CD4-positive, alpha-beta T cell treated with Interleukin-15 for 1 hour (primary cell): Measurements from ENCODE around the gene CITED4.
A peak's percentile ranks its signal among the peaks of the same experiment; 100 is the strongest.
"Not testable (repeated sequence)": the region's sequence is repeated elsewhere in the genome, so short reads cannot be mapped to it uniquely, and the experiment has no call there.

Source experiments
- DNase-seq: peaks from one replicate; pipeline ENCODE4 v3.0.0-alpha.2; 2020

CITED4 gene, protein sequence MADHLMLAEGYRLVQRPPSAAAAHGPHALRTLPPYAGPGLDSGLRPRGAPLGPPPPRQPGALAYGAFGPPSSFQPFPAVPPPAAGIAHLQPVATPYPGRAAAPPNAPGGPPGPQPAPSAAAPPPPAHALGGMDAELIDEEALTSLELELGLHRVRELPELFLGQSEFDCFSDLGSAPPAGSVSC

DNA sequence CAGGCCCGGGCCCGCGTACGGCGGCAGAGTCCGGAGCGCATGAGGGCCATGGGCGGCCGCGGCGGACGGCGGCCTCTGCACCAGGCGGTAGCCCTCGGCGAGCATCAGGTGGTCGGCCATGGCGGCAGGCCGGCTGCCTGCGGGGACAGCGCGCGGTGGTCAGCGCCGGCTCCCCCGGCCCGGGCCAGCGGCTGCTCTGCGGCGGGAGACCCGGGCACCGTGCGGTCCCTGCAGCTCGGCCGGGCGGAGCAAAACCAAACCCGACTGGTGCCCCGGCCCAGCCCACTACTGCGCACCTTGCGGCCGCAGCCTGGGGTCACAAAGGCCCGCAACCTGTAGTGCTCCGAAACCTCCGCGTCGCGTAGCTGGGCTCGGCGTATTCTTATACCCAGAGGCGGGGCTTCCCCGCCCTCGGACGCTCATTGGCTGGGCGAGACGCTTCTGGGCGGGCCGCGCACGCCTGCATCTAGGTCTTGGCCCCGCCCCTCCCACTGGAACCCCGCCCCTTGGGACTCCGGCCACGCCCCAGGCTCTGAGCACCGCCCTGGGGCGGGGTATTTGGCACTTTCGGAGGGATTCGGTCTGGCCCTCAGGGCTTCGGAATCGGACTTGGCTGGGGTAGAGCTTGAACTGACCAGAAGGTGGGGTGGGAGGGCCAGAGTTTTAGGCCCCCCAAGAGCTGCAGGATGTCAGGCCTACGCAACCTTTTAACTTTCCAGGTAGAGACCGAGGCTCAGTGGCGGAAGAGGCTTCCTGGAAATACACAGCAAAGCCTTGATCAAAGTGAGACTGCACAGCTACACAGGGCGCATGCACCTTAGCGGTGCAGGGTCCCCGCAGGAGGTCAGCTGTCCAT is at the start of gene CITED4:
CITED4 (minus strand) TSS at position 356 of the 856 bp plus-strand sequence; CDS start at position 120, 236 bp downstream.
- peak; percentile 94 for DNase-seq

DNA sequence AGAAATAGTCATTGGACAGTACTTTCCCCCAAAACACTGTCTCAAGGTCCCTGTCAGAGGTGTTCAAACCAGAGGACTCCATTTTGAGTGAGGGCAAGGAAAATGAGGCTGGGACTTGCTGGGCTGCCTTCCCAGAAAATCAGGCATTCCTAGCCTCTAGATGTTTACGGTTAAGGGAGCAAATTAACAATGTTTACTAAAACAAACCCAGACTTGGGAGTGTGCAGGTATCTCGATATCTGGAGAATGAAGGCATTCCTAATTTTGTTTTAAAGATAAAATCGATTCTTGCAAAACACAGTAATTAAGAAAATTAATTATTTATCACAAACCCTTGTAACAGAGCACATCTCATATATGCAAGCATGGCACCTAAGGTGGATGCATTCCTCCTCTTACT is 48.9 kb upstream of the CITED4 start:
- DNase-seq, result no peak

- no peak for DNase-seq
Observed at GRCh38 chr1:40909281-40909680, 47.1 kb upstream of the CITED4 start.

DNA sequence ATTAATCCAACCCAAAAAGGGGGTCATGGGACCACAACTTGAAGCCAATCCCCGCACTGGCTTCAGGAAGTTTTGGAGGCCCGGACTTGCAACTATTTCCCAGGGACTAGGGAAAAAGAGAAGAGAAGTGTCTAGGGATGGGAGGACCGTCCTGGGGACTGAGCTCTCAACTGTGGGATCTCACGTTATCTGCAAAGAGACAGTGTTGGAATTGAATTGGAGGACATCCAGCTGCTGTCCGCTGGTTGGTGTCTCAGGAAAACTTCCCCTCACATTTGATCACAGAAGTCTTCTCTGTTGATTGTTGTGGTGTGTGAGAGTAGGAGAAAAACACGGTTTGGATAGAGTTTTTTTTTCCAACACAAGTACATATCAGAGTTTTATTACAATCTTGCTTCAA is 46.2 kb upstream of the CITED4 start:
- no peak for DNase-seq

GRCh38 chr1:40907899-40908298 is 45.7 kb upstream of the CITED4 start:
- DNase-seq, result no peak

- DNase-seq, result no peak
Observed at GRCh38 chr1:40906781-40907400, 44.7 kb upstream of the CITED4 start.

GRCh38 chr1:40905061-40905460 is 42.9 kb upstream of the CITED4 start:
- no peak for DNase-seq

GRCh38 chr1:40903106-40903505 is 40.9 kb upstream of the CITED4 start:
- DNase-seq, result no peak

DNA sequence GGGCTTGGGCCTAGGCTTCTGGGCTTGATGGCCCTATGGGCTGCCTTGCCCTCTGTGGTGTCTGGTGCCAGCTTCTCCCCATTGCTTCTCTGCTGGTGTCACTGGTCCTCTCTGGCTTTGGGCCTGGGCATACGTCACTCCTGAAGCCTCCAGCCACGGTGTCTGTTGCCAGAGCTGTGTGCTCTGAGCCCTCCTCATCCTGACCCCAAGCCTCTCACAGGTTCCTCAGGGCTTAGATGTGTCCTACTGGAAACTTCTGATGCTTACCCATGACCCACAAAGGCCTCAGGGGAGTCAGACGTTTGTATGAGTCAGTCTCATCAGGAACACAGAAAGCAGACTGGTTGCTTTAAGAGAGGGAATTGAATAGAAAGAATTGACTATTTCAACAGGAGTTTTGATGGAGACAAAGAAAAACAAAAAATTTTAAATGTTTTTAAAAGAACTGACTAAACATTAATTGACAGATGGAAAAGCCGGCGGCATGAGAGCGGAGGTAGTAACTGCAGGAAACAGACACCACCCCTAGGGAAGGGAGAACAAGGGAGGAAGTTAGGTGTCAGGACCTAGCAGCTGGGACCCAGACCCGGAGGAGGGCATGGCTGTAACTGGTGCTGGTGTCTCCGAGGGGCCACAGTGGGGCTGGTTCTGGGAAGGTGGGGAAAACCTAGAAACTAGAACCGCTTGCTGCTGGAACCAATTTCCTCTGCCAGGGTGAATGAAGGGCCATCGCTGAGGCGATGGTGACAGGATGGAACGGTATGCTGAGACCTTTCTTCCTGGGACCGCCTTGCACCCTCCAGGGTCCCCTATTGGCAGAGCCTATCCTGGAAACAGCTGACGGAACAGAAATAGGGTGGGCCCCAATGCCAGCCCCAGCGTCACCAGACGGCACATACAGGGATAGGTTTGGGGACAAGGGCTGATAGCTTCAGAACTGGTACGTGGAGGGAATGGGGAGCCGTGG is 40.0 kb upstream of the CITED4 start:
- no peak for DNase-seq

GRCh38 chr1:40899230-40899870 is 37.2 kb upstream of the CITED4 start:
- no peak for DNase-seq

- DNase-seq, result peak; percentile 53
Observed at GRCh38 chr1:40898431-40898901, 36.3 kb upstream of the CITED4 start.

DNA sequence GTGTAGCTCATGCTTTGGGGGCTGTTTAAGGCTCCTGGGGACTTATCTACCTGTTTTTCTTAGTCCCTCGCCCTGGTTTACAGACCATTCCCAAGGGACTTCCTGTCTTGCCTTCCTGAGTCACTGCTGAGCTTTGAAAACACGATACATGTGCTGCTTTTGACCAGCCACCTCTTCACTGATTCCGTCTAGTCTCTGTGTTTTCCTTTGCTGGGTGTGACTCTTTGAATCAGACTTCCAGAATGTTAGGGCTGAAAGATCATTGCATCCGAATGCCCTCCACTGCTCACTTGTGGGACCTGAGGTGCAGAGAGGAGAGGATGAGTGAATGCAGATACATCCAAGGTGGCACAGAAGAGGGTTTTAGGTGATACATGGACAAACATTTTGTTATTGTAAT is 35.4 kb upstream of the CITED4 start:
- DNase-seq, result no peak

GRCh38 chr1:40896482-40896881 is 34.3 kb upstream of the CITED4 start:
- no peak for DNase-seq

DNA sequence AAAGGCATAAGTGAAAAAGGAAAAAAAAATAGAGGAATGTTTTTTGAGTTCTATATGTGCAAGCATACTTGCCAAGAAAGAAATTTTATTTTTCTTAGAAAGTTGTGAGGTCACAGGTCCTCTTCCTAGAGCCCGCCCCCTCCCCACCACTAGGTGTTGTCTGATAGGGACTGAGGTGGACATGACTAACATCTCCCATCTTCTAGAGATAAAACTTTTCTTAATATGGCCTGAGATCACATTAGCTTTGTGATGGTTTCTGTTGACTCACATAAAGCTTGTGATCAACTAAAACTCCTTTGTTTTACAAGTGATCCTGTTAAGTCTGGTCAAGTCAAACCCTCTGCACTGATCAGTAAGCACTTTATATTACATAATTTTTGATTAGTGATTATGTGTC is 33.4 kb upstream of the CITED4 start:
- DNase-seq, result no peak

- not testable (repeated sequence) for DNase-seq
Observed at GRCh38 chr1:40894858-40895257, 32.7 kb upstream of the CITED4 start.

- no peak for DNase-seq
Observed at GRCh38 chr1:40894455-40894854, 32.3 kb upstream of the CITED4 start.

DNA sequence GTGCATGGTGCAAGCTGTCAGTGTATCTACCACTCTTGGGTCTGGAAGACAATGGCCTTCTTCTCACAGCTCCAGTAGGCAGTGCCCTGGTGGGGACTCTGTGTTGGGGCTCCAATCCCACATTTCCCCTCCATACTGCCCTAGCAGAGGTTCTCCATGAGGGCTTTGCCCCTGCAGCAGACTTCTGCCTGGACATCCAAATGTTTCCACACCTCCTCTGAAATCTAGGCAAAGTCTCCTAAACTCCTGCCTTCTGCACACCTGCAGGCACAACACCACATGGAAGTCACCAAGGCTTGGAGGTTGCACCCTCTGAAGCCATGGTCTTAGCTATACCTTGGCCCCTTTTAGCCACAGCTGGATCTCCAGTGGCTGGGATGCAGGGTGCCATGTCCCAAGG is 31.8 kb upstream of the CITED4 start:
- no peak for DNase-seq

DNA sequence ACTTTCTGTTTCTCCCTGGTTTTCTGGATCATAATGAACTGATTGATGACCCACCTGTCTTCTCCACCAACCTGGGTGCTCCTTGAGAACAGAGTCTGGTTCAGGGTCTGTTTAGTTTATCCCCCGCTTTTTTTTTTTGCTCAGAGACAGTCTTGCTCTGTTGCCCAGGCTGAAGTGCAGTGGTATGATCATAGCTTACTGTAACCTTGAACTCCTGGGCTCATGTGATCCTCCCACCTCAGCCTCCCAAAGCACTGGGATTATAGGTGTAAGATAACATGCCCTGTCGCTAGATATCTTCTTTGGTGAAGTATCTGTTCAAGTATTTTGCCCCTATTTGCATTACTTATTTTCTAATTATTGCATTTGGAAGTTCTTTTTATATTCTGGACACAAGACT is 30.2 kb upstream of the CITED4 start:
- no peak for DNase-seq

DNA sequence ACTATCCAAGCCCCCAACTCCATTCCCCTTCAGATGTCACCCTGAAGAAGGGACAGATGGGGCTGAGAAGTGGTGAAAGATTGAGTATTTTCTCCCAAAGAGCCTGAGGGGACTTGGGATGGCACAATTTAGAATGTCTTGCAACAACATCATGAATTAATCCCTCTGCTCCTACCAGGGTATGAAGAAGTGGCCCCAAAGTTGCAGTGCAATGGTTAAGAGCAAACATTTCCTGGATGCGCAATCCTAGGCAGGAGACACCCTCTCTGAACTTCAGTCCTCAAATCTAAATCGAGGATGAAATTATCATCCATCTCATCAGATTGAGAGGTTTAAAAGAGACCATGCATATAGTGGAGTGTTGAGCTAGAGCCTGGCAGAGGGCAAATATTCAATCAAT is 28.6 kb upstream of the CITED4 start:
- no peak for DNase-seq

DNA sequence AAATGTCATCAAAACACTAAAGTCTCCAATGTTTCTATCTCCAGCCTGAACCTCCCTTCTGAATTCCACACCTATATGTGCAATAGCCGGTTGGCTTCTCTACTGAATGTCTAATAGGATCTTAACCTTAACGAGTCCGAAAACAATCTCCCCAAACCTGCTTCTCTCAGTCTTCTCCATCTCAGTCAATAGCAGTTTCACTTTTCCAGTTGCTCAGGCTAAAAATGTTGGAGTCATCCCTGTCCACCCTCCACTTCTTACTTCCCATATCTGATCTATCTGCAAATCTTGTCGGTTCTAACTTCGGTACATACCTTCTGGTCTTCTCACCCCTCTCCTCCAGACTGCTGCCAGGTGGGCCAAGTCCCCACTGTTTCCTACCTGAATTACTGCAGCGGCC is 25.5 kb upstream of the CITED4 start:
- DNase-seq, result no peak

GRCh38 chr1:40887012-40887378 is 24.8 kb upstream of the CITED4 start:
- no peak for DNase-seq

DNA sequence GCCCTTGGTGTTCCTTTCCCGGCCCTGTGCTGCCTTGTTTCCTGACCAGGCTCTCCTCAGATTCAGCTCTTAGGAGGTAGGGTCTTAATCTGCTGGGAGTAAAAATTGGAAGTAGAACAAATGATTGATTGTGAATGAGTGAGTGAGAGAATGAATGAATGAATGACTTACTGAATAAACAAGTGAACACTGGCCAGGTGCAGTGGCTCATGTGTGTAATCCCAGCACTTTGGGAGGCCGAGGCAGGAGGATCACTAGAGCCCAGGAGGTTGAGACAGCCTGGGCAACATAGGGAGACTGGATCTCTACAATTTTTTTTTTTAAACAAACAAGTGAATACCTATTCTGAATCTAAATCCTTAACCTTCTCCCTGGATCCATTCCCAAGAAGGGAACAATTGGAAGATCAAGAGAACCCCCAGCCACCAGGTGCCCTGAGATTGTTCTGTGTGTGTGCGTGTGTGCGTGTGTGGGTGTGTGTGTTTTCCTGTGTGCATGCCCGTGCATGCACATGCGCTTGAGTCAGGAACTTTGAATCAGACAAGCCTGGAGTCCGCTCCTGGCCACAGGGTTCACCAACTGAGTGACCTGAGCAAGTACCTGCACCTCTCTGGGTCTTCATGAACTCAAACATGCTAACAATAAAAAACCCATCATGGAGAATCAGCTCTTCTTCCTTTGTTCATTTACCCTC is 24.3 kb upstream of the CITED4 start:
- no peak for DNase-seq
